ENCODE measurements around the gene TMEM151B. TPM values are rescaled to one million over a fixed set of nuclear protein-coding genes. Genes with fewer than 3 reads are reported as not detected.
"Not testable (repeated sequence)": the region's sequence is repeated elsewhere in the genome, so short reads cannot be mapped to it uniquely, and the experiment has no call there.

The TMEM151B gene
- total RNA-seq, 2 donors from 2014 or later, result 0.22 to 0.51 TPM

DNA sequence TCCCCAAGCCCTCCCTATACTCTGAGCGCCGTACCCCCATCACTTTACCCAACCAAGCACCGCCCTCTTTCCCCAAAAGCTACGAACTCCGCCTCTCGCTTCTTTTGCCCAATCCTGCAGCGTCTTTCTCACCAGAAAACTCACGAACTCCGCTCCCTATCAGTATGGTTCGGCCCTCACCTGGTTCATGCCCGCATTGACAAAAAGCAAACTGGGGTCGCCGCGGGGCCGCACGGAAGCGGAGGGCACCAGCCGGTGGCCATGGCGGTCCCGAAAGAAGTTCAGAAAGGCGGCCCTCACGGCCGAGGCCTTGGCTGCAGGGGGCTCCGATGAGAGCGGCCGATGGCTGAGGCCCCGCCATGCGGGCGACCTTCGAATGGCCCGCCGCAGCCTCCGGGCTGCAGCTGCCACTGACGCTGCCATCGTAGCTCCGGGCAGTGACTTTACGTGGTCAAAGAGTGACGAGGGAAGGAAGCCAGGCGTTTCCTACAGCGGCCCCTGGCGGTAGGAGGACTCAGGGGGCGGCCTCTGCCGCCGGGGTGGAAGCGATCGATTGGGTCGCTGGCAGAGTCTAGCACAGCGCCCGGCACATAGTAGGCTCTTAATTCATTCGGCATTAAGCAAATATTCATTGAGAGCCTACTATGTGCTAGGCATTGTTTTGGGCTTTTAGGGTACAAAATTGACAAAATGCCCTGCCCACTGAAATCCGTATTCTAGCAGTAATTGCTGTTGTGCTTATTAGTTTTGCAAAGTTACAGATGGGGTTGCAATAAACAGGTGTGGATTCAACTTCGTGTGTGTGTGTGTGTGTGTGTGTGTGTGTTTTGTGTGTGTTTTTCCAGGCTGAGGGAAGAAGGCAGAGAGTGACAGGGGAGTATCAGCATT lies 42.9 kb downstream of the TMEM151B start, which contains the start of gene AARS2:
TSS of gene AARS2 (minus strand) at position 447 of the 888 bp plus-strand sequence. CDS start at position 423, 24 bp downstream.
- 4 to 6% methylated on average over 30 to 52 of the region's 52 CpGs for WGBS, 2 experiments (ENCODE audit: insufficient coverage in 1 of 2, insufficient read length in 1 of 2)
- no peaks in the 10 kb centered on the region for H3K27me3 ChIP-seq (ENCODE audit: control insufficient read depth, insufficient read depth, low read length, poor library complexity, severe bottlenecking)
- H3K9ac ChIP-seq (ENCODE audit: extremely low read depth, low read length, poor library complexity, severe bottlenecking), result peak within 1 kb of the TSS; percentile 88
- DNase-seq, result peak; percentile 97
- H3K27ac Mint-ChIP-seq, result peak within 1 kb of the TSS; percentile 96
- peaks cover 7% of the 10 kb centered on the region for H3K4me1 Mint-ChIP-seq
- H3K9me3 ChIP-seq (ENCODE audit: control insufficient read depth, low read length), result no peaks in the 10 kb centered on the region
- H3K27me3 Mint-ChIP-seq (ENCODE audit: insufficient read depth), result peaks cover 3% of the 10 kb centered on the region
- peaks cover 34% of the 10 kb centered on the region for H3K36me3 Mint-ChIP-seq (ENCODE audit: low read depth)
- peak within 1 kb of the TSS; percentile 96 for H3K4me3 Mint-ChIP-seq
- peaks cover 30% of the 10 kb centered on the region for H3K36me3 ChIP-seq (ENCODE audit: control insufficient read depth, insufficient read depth, low read length)
- H3K27ac ChIP-seq (ENCODE audit: low read depth, low read length), result peak within 1 kb of the TSS; percentile 60
- TF ChIP-seq, protein P1, sequence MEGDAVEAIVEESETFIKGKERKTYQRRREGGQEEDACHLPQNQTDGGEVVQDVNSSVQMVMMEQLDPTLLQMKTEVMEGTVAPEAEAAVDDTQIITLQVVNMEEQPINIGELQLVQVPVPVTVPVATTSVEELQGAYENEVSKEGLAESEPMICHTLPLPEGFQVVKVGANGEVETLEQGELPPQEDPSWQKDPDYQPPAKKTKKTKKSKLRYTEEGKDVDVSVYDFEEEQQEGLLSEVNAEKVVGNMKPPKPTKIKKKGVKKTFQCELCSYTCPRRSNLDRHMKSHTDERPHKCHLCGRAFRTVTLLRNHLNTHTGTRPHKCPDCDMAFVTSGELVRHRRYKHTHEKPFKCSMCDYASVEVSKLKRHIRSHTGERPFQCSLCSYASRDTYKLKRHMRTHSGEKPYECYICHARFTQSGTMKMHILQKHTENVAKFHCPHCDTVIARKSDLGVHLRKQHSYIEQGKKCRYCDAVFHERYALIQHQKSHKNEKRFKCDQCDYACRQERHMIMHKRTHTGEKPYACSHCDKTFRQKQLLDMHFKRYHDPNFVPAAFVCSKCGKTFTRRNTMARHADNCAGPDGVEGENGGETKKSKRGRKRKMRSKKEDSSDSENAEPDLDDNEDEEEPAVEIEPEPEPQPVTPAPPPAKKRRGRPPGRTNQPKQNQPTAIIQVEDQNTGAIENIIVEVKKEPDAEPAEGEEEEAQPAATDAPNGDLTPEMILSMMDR (conservative IDR thresholded peaks at IDR 0.05), result peak; percentile 99
- H3K4me3 ChIP-seq (ENCODE audit: low read length), result peak within 1 kb of the TSS; percentile 99
- no peaks in the 10 kb centered on the region for H3K9me3 Mint-ChIP-seq
- no peaks in the 10 kb centered on the region for H3K4me1 ChIP-seq (ENCODE audit: control insufficient read depth, insufficient read depth, low read length)

DNA sequence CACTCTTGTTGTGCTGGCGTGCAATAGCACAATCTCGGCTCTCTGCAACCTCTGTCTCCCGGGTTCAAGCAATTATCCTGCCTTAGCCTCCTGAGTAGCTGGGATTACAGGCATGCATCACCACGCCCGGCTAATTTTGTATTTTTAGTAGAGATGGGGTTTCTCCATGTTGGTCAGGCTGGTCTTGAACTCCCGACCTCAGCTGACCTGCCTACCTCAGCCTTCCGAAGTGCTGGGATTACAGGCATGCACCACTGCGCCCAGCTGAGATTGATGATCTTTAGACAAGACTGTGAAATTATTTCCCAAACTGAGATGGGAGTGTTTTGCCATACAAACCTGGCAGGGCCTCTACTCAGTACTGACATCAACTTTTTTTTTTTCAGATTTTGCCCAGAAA lies 44.4 kb downstream of the TMEM151B start:
- peaks cover 23% of the 10 kb centered on the region for H3K36me3 ChIP-seq (ENCODE audit: control insufficient read depth, insufficient read depth, low read length)
- 86 to 90% methylated on average over 3 to 6 of the region's 8 CpGs for WGBS, 2 experiments (ENCODE audit: insufficient coverage in 1 of 2, insufficient read length in 1 of 2)
- H3K27ac ChIP-seq (ENCODE audit: low read depth, low read length), result not testable (repeated sequence)

DNA sequence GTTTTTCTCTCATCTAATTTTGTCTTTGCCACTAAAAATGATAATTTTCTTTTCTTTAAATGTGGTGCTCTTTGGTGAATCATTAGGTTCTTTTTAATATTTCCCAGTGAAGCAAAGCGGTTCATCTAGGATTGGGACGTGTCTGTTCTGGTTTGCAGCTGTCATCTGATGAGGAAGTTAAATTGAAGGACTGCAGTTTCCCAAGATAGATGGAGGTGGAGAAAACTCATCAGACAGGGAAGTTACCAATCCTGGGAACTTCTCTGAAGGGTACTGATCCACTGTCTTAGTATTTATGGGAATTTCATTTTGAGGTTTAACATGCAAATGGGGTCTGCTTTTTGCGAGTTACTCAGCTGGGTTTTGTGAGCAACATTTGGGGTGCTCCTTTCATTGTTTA lies 45.3 kb downstream of the TMEM151B start:
- Mint-ChIP-seq H3K9me3 (no peaks in the 10 kb centered on the region), H3K27me3 (ENCODE audit: insufficient read depth) (peaks cover 24% of the 10 kb centered on the region), H3K4me3 (no peak overlapping the region), H3K36me3 (ENCODE audit: low read depth) (peaks cover 18% of the 10 kb centered on the region), H3K27ac (no peak overlapping the region), H3K4me1 (peaks cover 7% of the 10 kb centered on the region)
- peaks cover 14% of the 10 kb centered on the region for H3K36me3 ChIP-seq (ENCODE audit: control insufficient read depth, insufficient read depth, low read length)
- no peak overlapping the region for H3K27ac ChIP-seq (ENCODE audit: low read depth, low read length)
- 83 to 94% methylated on average over 3 of the region's 3 CpGs for WGBS, 2 experiments (ENCODE audit: insufficient coverage in 1 of 2, insufficient read length in 1 of 2)
- no peak overlapping the region for H3K9ac ChIP-seq (ENCODE audit: extremely low read depth, low read length, poor library complexity, severe bottlenecking)
- H3K27me3 ChIP-seq (ENCODE audit: control insufficient read depth, insufficient read depth, low read length, poor library complexity, severe bottlenecking), result peaks cover 17% of the 10 kb centered on the region
- no peak for DNase-seq
- H3K4me1 ChIP-seq (ENCODE audit: control insufficient read depth, insufficient read depth, low read length), result no peaks in the 10 kb centered on the region
- no peak overlapping the region for H3K4me3 ChIP-seq (ENCODE audit: low read length)
- H3K9me3 ChIP-seq (ENCODE audit: control insufficient read depth, low read length), result no peaks in the 10 kb centered on the region
- TF ChIP-seq, protein P1 (conservative IDR thresholded peaks at IDR 0.05), result no peak

More for the DNA sequence above, 44.4 kb downstream of the TMEM151B start:
- DNase-seq; H3K9me3 ChIP-seq (ENCODE audit: control insufficient read depth, low read length); H3K9me3 Mint-ChIP-seq; H3K4me3 ChIP-seq (ENCODE audit: low read length); H3K4me3 Mint-ChIP-seq; H3K9ac ChIP-seq (ENCODE audit: extremely low read depth, low read length, poor library complexity, severe bottlenecking); H3K27ac Mint-ChIP-seq; H3K4me1 Mint-ChIP-seq; H3K4me1 ChIP-seq (ENCODE audit: control insufficient read depth, insufficient read depth, low read length): not testable (repeated sequence)
- peaks cover 26% of the 10 kb centered on the region for H3K36me3 Mint-ChIP-seq (ENCODE audit: low read depth)
- peaks cover 16% of the 10 kb centered on the region for H3K27me3 Mint-ChIP-seq (ENCODE audit: insufficient read depth)
- H3K27me3 ChIP-seq (ENCODE audit: control insufficient read depth, insufficient read depth, low read length, poor library complexity, severe bottlenecking), result peaks cover 11% of the 10 kb centered on the region
